T-helper 1 cell treated with Interleukin-12 subunit alpha and Interleukin-12 subunit beta and Interleukin-4 antibody, amounts not matched to agents 30 μg/mL and 1 μg/mL, for 36 hours (primary cell): Measurements from ENCODE around the gene AIRE.

ENCODE experiments used
- H3K27ac Mint-ChIP-seq: one replicate; pipeline ENCODE4 v1.8.0; 2021; ENCODE audit warnings: mild to moderate bottlenecking, mixed read lengths
- H3K27me3 Mint-ChIP-seq: one replicate; pipeline ENCODE4 v1.8.0; 2021; ENCODE audit warnings: low read depth, mixed read lengths
- H3K36me3 Mint-ChIP-seq: one replicate; pipeline ENCODE4 v1.8.0; 2021; ENCODE audit warnings: low read depth, mixed read lengths
- H3K4me1 Mint-ChIP-seq: one replicate; pipeline ENCODE4 v1.8.0; 2021; ENCODE audit warnings: low read depth, mixed read lengths
- H3K4me3 Mint-ChIP-seq: one replicate; pipeline ENCODE4 v1.8.0; 2021; ENCODE audit warnings: mild to moderate bottlenecking, moderate library complexity, mixed read lengths
- H3K9me3 Mint-ChIP-seq: one replicate; pipeline ENCODE4 v1.8.0; 2021; ENCODE audit warnings: mixed read lengths

AIRE gene

DNA sequence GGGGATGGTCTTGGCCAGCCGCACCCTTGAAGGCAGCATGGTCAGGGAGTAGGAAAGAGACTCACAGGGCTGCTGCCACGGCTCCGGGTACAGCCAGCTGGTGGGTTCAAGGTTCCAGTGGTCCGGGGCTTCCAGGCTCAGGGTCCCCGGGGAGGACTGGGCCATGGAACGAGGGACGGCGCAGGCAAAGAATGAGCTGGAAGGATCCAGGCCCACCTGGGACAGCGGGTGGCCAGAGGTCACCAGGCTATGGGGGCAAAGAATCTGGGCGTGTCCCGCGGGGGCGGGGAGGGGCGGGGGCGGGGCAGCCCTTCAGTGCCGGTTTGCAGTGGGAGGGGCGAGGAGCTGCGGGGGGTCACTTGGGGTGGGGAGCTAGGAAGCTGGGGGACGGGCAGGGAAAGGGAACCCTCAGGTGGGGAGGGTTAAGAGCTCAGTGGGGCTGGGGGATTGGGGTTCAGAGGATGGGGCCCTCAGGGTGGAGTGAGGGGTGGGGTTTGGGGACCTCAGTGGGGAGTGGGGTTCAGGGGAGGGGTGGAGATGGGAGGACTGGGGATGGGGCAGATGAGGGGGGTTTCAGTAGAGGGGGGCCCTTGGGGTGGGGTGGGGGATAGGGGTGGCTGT is 23.9 kb upstream of the AIRE start, which contains the start of gene DNMT3L:
Gene DNMT3L, minus strand, starts transcription at position 223 of the 621 bp plus-strand sequence. CDS start 638 bp downstream, outside the sequence.
- Mint-ChIP-seq H3K27ac (no peak within 1 kb of the TSS), H3K9me3 (no peaks in the 10 kb centered on the region), H3K4me1 (no peaks in the 10 kb centered on the region), H3K36me3 (no peaks in the 10 kb centered on the region), H3K27me3 (peaks cover 16% of the 10 kb centered on the region), H3K4me3 (no peak within 1 kb of the TSS)

DNA sequence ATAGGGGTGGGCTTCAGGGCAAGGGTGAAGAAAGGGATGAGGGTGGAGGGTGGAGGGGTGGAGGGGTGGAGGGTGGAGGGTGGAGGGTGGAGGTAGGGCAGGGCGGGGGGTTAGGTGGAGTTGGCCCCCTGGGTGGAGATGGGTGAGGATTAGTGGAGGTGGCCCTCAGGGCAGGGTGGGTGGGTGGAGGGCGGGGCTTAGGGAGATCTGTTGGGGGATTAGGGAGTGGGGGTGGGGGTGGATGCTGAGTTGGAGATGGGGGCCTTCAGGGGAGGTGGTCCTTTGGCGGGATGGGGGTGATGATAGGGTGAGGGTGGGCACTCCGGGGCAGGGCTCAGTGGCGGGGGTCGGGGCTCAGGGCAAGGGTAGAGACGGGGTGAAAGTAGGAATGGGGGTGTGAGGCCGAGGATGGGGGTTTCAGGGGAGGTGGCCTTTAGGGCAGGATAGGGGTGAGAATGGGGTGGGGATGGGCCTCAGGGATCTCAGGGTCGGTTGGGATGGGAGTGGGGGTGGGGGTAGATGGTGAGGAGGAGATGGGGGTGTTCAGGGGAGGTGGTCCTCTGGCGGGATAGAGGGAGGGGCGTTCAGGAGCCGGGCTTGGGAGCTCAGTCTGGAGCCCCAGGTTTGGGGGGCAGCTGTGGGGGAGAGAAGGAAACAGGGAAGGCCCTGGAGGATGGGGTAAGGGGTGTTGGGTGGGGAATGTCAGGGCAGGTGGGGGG is 23.2 kb upstream of the AIRE start:
- Mint-ChIP-seq H3K4me1 (no peaks in the 10 kb centered on the region), H3K36me3 (no peaks in the 10 kb centered on the region), H3K27ac (no peak overlapping the region), H3K4me3 (no peak overlapping the region), H3K9me3 (no peaks in the 10 kb centered on the region), H3K27me3 (peaks cover 16% of the 10 kb centered on the region)

DNA sequence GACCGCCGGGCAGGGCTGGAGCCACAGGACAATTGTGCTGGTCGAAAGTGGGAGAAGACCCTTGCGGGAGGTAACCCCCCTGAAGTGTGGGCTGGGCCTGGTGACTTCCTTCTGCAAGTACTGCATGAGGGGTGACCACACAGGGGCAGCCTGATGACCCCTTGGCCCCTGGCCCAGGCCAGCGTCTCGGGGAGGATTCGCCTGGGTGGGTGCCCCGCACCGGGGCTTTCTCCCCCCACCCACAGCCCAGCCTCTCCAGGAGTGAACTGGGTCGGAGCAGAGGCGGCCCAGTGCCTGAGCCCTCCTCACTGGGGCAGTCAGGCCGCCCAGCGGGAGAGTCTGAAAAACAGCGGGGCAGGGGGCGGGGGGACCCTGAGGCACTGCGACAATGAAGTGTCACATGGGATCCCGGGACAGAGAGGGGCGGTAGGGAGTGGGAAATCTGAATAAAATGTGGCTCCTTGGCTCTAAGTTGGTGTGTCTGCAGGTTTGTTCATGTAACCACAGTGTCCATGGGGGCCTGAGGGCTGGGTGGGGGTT is 22.4 kb upstream of the AIRE start:
- Mint-ChIP-seq H3K9me3 (no peaks in the 10 kb centered on the region), H3K27me3 (peaks cover 16% of the 10 kb centered on the region), H3K36me3 (no peaks in the 10 kb centered on the region), H3K4me1 (no peaks in the 10 kb centered on the region), H3K27ac (no peak overlapping the region), H3K4me3 (no peak overlapping the region)

DNA sequence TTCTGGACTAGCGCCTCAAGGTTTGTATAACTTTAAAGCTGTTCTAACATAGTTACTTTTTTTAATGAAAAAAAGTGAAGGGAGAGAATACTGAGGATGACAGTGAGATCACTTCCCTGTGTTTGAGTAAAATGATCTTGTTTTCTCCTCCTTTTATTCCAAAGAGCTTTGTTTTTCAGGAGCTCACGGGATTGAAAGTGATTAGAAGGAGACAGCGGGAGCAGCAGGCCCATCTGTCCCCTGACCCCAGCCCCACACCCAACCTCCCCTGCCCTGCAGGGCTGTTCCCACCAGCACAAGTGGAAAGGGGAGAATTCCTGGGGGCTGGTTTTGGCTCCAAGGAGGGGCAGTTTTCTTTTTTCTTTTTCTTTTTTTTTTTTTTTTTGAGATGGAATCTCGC is 21.9 kb upstream of the AIRE start:
- H3K36me3 Mint-ChIP-seq = no peaks in the 10 kb centered on the region
- no peaks in the 10 kb centered on the region for H3K9me3 Mint-ChIP-seq
- H3K27ac Mint-ChIP-seq = no peak overlapping the region
- H3K27me3 Mint-ChIP-seq = peaks cover 14% of the 10 kb centered on the region
- no peak overlapping the region for H3K4me3 Mint-ChIP-seq
- H3K4me1 Mint-ChIP-seq = no peaks in the 10 kb centered on the region

DNA sequence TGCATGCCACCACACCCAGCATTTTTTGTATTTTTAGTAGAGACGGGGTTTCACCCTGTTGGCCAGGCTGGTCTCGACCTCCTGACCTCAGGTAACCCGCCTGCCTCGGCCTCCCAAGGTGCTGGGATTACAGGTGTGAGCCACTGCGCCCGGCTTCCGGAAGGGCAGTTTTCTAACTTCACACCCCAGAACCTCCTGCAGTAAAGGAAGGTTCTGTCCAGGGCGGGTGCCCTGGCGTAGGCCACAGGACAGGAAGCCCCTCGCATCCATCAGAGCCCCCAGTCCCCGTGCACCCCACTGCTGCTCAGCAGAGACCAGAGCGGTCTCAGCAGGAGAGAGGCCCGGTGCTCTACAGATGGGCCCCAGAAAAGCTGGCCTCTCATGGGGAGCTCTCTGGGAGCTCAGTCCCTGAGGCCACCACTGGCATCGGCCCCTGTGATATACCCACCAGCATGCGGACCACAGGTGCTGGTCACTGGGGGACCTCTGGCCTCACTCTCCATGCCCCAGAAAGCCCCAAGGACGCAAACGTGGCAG is 19.9 kb upstream of the AIRE start:
- Mint-ChIP-seq H3K4me3 (no peak overlapping the region), H3K27ac (no peak overlapping the region), H3K27me3 (peaks cover 7% of the 10 kb centered on the region), H3K36me3 (no peaks in the 10 kb centered on the region), H3K4me1 (no peaks in the 10 kb centered on the region), H3K9me3 (no peaks in the 10 kb centered on the region)

DNA sequence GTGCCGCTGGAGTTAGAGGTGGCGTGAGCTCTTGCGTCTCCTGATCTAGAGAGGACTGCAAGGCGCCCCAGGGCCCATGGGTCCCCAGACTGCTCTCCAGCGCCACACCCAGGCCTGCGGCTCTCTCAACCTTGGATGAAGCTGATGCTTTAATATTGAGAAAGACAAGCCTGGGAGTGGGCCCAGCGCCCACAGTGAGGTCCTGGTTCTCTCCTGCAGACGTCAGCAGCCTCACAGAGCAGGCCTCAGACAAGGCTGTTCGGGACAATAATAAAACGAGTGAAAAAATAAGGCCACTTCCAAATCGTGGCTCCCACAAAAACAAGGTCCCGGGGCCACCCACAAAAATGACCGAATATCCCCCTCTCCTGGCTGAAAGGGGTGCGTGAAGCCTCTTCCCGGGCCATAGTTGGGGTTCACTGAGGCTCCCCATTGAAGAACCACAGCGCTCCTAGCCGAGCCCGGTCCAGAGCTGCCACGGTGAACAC is 18.0 kb upstream of the AIRE start:
- H3K9me3 Mint-ChIP-seq = no peaks in the 10 kb centered on the region
- H3K27me3 Mint-ChIP-seq = peaks cover 7% of the 10 kb centered on the region
- no peaks in the 10 kb centered on the region for H3K36me3 Mint-ChIP-seq
- H3K4me1 Mint-ChIP-seq = no peaks in the 10 kb centered on the region
- H3K27ac Mint-ChIP-seq = no peak overlapping the region
- no peak overlapping the region for H3K4me3 Mint-ChIP-seq

DNA sequence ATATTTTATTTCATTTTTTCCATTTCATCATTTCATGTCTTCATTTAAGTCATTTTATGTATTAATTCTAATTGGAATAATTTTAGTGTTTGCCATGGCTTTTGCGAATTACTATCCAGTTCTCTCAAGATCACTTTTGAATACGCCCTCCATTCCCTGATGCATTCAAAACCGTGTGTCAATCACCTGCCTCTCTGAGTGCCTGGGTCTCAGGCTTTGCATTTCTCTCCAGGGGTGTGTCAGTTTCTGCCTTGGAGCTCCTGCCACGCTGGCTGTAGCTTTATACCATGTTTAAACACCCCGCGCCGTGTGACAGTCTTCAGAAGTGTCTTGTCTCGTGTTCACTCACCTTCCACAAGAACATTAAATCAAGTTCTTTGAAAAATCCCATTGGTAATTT is 16.6 kb upstream of the AIRE start:
- H3K27ac Mint-ChIP-seq = no peak overlapping the region
- H3K27me3 Mint-ChIP-seq = peaks cover 10% of the 10 kb centered on the region
- H3K36me3 Mint-ChIP-seq = no peaks in the 10 kb centered on the region
- H3K9me3 Mint-ChIP-seq = no peaks in the 10 kb centered on the region
- no peaks in the 10 kb centered on the region for H3K4me1 Mint-ChIP-seq
- H3K4me3 Mint-ChIP-seq = no peak overlapping the region

DNA sequence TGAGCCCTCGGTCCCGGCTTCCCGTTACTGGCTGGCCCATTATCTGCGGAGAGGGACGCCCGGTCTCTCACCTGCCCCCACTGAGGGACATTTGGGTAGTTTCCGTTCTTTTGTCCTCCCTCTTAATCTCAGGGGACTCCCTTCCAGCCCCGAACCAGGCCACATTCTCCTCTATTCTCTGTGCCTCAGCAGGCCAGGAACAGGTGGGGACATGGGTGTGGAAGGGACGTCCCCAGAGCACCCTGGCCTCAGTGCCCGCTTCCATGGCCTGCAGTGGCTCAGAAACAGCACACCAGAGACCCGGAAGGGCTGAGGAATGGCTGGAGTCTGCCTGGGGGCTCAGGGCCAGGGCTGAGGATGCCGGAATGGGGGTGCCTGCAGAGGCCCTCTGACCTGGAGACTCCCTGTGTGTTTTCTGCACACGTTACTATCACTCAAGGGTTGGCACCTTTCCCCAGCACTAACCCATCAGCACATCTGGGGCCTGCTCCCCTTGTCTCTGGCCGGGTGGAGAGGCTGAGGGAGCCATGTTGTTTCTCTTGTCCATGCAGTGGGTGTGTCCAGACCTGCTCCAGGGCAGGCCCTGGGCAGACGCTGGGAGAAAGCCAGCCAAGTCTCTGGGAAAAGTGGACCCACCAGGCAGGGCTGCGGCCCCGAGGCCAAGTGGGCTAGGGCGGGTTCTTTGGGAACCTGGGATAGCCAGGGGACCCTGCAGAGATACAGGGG is 14.0 kb upstream of the AIRE start:
- H3K27ac Mint-ChIP-seq = no peak overlapping the region
- H3K4me1 Mint-ChIP-seq = no peaks in the 10 kb centered on the region
- no peaks in the 10 kb centered on the region for H3K9me3 Mint-ChIP-seq
- H3K36me3 Mint-ChIP-seq = no peaks in the 10 kb centered on the region
- no peak overlapping the region for H3K4me3 Mint-ChIP-seq
- peaks cover 26% of the 10 kb centered on the region for H3K27me3 Mint-ChIP-seq

DNA sequence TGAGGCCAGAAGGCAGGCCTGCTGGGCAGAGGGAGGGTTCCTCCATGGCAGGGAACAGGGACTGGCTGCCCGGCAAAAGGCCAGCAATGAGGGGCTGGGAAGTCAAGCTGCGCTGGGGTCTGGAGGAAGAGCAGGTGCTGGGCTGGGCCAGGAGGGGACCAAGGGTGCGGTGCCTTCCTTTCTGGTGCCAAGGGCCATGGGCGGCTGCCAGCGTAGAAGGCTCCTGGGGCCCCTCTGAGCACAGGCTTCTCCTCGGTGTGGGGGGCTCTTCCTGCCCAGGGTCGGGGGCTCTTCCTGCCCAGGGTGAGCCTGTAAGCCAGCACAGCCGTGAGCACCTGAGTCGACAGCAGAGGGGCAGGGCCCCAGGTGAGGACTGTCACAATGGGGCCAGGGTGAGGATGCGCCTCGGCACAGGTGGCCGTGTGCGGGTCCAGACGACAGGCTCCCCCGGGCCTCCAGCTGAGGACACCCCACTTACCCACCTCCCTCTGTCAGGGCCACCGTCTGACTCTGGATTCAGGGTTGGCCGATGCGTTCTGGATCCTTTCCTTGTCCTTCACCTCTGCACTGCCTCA is 13.3 kb upstream of the AIRE start:
- H3K27me3 Mint-ChIP-seq = peaks cover 26% of the 10 kb centered on the region
- H3K4me3 Mint-ChIP-seq = no peak overlapping the region
- H3K4me1 Mint-ChIP-seq = no peaks in the 10 kb centered on the region
- H3K9me3 Mint-ChIP-seq = no peaks in the 10 kb centered on the region
- no peaks in the 10 kb centered on the region for H3K36me3 Mint-ChIP-seq
- H3K27ac Mint-ChIP-seq = no peak overlapping the region

DNA sequence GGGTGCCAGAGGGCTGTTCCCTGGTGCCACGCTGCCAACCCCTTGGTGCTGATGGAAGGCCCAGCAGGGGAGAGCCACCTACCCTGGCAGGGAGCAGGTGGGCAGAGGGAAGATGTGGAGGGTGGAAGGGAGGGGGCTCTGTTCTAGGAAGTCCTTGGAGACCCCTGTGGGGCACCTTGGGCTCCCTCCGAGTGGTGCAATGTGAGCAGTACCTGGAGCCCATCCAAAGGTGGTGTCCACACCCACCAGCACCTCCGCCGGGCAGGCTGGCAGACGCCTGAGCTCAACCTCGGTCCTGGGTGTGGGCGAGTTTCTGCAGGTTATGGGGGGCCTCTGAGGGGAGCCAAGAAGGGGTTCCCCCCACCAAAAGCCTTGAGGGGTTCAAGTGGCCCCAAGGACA is 12.6 kb upstream of the AIRE start:
- H3K27ac Mint-ChIP-seq = no peak overlapping the region
- H3K27me3 Mint-ChIP-seq = peaks cover 26% of the 10 kb centered on the region
- no peaks in the 10 kb centered on the region for H3K4me1 Mint-ChIP-seq
- H3K9me3 Mint-ChIP-seq = no peaks in the 10 kb centered on the region
- H3K4me3 Mint-ChIP-seq = no peak overlapping the region
- H3K36me3 Mint-ChIP-seq = no peaks in the 10 kb centered on the region

DNA sequence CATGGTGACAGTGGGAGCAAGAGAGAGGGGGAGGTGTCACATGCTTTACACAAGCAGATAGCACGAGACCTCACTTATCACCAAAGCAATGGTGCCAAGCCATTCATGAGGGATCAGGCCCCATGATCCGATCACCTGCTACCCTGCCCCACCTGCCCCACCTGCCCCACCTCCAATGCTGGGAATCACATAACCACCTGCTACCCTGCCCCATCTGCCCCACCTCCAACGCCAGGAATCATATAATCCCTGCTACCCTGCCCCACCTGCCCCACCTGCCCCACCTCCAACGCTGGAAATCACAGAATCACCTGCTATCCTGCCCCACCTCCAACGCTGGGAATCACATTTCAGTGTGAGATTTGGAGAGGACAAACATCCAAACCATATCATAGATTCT is 10.6 kb upstream of the AIRE start:
- H3K4me1 Mint-ChIP-seq = no peaks in the 10 kb centered on the region
- H3K36me3 Mint-ChIP-seq = no peaks in the 10 kb centered on the region
- H3K27ac Mint-ChIP-seq = no peak overlapping the region
- peaks cover 23% of the 10 kb centered on the region for H3K27me3 Mint-ChIP-seq
- no peaks in the 10 kb centered on the region for H3K9me3 Mint-ChIP-seq
- H3K4me3 Mint-ChIP-seq = no peak overlapping the region

DNA sequence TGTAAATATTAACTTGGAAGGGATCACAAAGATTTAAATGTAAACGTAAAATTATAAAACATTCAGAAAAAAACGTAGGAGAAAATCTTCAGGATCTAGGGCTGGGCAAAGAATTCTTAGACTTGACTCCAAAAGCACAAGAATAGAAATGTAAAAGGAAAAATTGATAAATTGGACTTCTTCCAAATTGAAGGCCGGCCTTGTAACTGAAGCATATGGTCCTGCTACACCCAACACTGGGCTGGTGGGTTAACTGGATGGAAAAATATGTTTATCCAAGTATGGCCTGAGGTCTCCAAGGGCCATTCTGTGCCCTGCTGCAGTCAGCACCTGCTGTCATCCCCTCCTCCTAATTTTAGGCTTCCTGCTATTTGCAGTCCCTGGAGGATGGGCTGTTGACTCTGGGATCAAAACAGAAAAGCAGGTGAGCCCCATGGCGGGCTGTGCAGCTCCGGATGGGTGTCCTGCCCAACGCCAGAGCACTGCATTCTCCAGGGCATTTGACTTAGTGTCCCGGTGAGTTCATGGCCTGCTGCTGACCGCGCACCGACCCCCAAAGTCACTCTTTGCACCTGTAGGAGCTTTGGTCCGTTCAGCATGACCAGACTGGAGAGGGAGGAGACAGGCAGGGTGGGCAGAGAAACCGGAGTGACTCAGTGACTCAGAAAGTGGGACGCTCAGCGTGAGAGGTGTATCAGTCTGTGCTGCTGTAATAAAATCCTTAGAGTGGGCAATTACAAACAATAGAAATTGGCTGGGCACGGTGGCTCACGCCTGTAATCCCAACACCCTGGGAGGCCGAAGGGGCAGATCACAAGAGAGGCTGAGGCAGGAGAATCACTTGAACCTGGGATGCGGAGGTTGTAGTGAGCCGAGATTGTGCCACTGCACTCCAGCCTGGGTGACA is 6.1 kb upstream of the AIRE start:
- Mint-ChIP-seq H3K36me3 (no peaks in the 10 kb centered on the region), H3K4me1 (peaks cover 3% of the 10 kb centered on the region), H3K9me3 (no peaks in the 10 kb centered on the region), H3K27ac (no peak overlapping the region), H3K4me3 (no peak overlapping the region), H3K27me3 (peaks cover 16% of the 10 kb centered on the region)

DNA sequence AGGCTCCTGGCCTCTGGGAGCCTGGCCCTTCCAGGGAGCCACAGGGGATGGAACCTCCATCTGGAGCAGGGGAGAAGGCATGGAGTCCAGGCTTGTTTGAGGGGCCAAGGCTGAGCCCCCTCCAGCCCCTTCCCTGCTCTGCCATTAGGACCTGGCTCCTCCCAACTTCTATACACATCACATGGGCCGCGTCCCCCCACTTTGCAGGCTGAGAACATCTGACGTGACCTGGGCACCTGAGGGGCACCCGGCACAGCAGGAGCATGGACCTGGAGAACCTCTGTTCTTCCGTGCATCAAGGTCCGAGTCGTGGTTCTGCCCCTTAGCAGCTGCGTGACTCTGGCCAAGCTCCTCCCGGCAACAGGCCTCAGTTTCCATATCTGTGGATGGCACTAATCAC is 3.9 kb upstream of the AIRE start:
- no peak overlapping the region for H3K27ac Mint-ChIP-seq
- H3K4me1 Mint-ChIP-seq = peaks cover 3% of the 10 kb centered on the region
- H3K27me3 Mint-ChIP-seq = peaks cover 4% of the 10 kb centered on the region
- no peak overlapping the region for H3K4me3 Mint-ChIP-seq
- no peaks in the 10 kb centered on the region for H3K9me3 Mint-ChIP-seq
- H3K36me3 Mint-ChIP-seq = no peaks in the 10 kb centered on the region
